Superior temporal gyrus (tissue), 1 donor: ENCODE results near the gene KCNJ15.
"Not testable (repeated sequence)": the region's sequence is repeated elsewhere in the genome, so short reads cannot be mapped to it uniquely, and the experiment has no call there.

Experiments used
- DNase-seq: peaks from one replicate; pipeline ENCODE4 v3.0.0-alpha.2; 2016; ENCODE audit errors: extremely low spot score

KCNJ15 gene

GRCh38 chr21:38244885-38245869, 11.6 kb upstream of the KCNJ15 start:
- no peak for DNase-seq

- DNase-seq = no peak
These were observed 10.3 kb upstream of the KCNJ15 start for GRCh38 chr21:38246511-38246910.

GRCh38 chr21:38247054-38247453, 9.7 kb upstream of the KCNJ15 start:
- DNase-seq = not testable (repeated sequence)

GRCh38 chr21:38247738-38248510, 8.9 kb upstream of the KCNJ15 start:
- DNase-seq = no peak

GRCh38 chr21:38249256-38249655, 7.5 kb upstream of the KCNJ15 start:
- DNase-seq = no peak

- no peak for DNase-seq
These were observed 7.0 kb upstream of the KCNJ15 start for GRCh38 chr21:38249696-38250278.

GRCh38 chr21:38250991-38251418, 5.8 kb upstream of the KCNJ15 start:
- DNase-seq = no peak

GRCh38 chr21:38254970-38255369, 1.8 kb upstream of the KCNJ15 start:
- DNase-seq = no peak

- no peak for DNase-seq
These were observed 1.1 kb upstream of the KCNJ15 start for GRCh38 chr21:38255571-38256117.

GRCh38 chr21:38257667-38258066, 876 bp downstream of the KCNJ15 start:
- DNase-seq = no peak

- no peak for DNase-seq
These were observed 2.0 kb downstream of the KCNJ15 start for GRCh38 chr21:38258521-38259485.

- DNase-seq = no peak
These were observed 2.9 kb downstream of the KCNJ15 start for GRCh38 chr21:38259665-38260064.

GRCh38 chr21:38260426-38260825, 3.6 kb downstream of the KCNJ15 start:
- DNase-seq = no peak

GRCh38 chr21:38261851-38262250, 5.1 kb downstream of the KCNJ15 start:
- no peak for DNase-seq

GRCh38 chr21:38263493-38263892, 6.7 kb downstream of the KCNJ15 start:
- DNase-seq = no peak

GRCh38 chr21:38264571-38264970, 7.8 kb downstream of the KCNJ15 start:
- no peak for DNase-seq

GRCh38 chr21:38265166-38265565, 8.4 kb downstream of the KCNJ15 start:
- DNase-seq = no peak

GRCh38 chr21:38266732-38267131, 9.9 kb downstream of the KCNJ15 start:
- no peak for DNase-seq

- no peak for DNase-seq
These were observed 10.5 kb downstream of the KCNJ15 start for GRCh38 chr21:38267136-38267755.
